OCI-LY7 (cell line): ENCODE data around the gene MYBPHL. TPM values are rescaled to one million over a fixed set of nuclear protein-coding genes. Genes with fewer than 3 reads are reported as not detected.

Experiments
- total RNA-seq, 2 experiments: library from RNA; depleted of rRNA in 1 of 2; stranded (reverse); fragments of >200 nt in 1 of 2; shearing (Covaris generic) in 1 of 2; gene quantifications; 2 replicates each; pipeline ENCODE4 v1.2.3, GENCODE V29; 2014 to 2022

MYBPHL gene
- total RNA-seq, 2 experiments from 2014 or later, result 0.16 TPM; not detected in 1

Other genes with a start within 250 kb of the MYBPHL start
- 7.6 and 8.3 TPM in 2 replicates for gene TAF13, start 231.0 kb downstream of the MYBPHL start, total RNA-seq (2014; rRNA removed; shearing (Covaris generic))
- gene TAF13, start 231.0 kb downstream of the MYBPHL start, total RNA-seq (2022), result 22.7 and 27.2 TPM in 2 replicates
- gene TMEM167B, start 216.2 kb downstream of the MYBPHL start, total RNA-seq (2014; rRNA removed; shearing (Covaris generic)), result 12.3 and 14.9 TPM in 2 replicates
- gene TMEM167B, start 216.2 kb downstream of the MYBPHL start, total RNA-seq (2022), result 21.0 and 21.2 TPM in 2 replicates
- gene ELAPOR1, start 192.9 kb downstream of the MYBPHL start, total RNA-seq (2014; rRNA removed; shearing (Covaris generic)), result not detected in 2 replicates
- gene ELAPOR1, start 192.9 kb downstream of the MYBPHL start, total RNA-seq (2022), result 0.35 TPM in 1 of 2 replicates, not detected in the other
- gene SARS1, start 93.1 kb downstream of the MYBPHL start, total RNA-seq (2014; rRNA removed; shearing (Covaris generic)), result 277 and 295 TPM in 2 replicates
- gene SARS1, start 93.1 kb downstream of the MYBPHL start, total RNA-seq (2022), result 290 and 323 TPM in 2 replicates
- gene CELSR2, start 57.5 kb downstream of the MYBPHL start, total RNA-seq (2014; rRNA removed; shearing (Covaris generic)), result 5.0 and 6.9 TPM in 2 replicates
- 12.5 and 13.0 TPM in 2 replicates for gene CELSR2, start 57.5 kb downstream of the MYBPHL start, total RNA-seq (2022)
- gene PSRC1, start 23.9 kb downstream of the MYBPHL start, total RNA-seq (2014; rRNA removed; shearing (Covaris generic)), result 42.7 and 44.5 TPM in 2 replicates
- gene PSRC1, start 23.9 kb downstream of the MYBPHL start, total RNA-seq (2022), result 40.7 and 43.7 TPM in 2 replicates
- gene SORT1, start 90.9 kb upstream of the MYBPHL start, total RNA-seq (2014; rRNA removed; shearing (Covaris generic)), result 16.2 and 21.8 TPM in 2 replicates
- 40.8 and 45.5 TPM in 2 replicates for gene SORT1, start 90.9 kb upstream of the MYBPHL start, total RNA-seq (2022)
- 46.3 and 53.3 TPM in 2 replicates for gene PSMA5, start 119.4 kb upstream of the MYBPHL start, total RNA-seq (2014; rRNA removed; shearing (Covaris generic))
- gene PSMA5, start 119.4 kb upstream of the MYBPHL start, total RNA-seq (2022), result 141 and 152 TPM in 2 replicates
- not detected in 2 replicates for gene SYPL2, start 159.5 kb upstream of the MYBPHL start, total RNA-seq (2014; rRNA removed; shearing (Covaris generic))
- gene SYPL2, start 159.5 kb upstream of the MYBPHL start, total RNA-seq (2022), result not detected in 2 replicates
- gene ATXN7L2, start 176.9 kb upstream of the MYBPHL start, total RNA-seq (2014; rRNA removed; shearing (Covaris generic)), result 6.5 and 13.1 TPM in 2 replicates
- gene ATXN7L2, start 176.9 kb upstream of the MYBPHL start, total RNA-seq (2022), result 8.2 and 9.6 TPM in 2 replicates
- 5.8 and 6.2 TPM in 2 replicates for gene CYB561D1, start 187.1 kb upstream of the MYBPHL start, total RNA-seq (2014; rRNA removed; shearing (Covaris generic))
- gene CYB561D1, start 187.1 kb upstream of the MYBPHL start, total RNA-seq (2022), result 10.5 and 11.3 TPM in 2 replicates
- 0.16 and 0.33 TPM in 2 replicates for gene AMIGO1, start 202.7 kb upstream of the MYBPHL start, total RNA-seq (2014; rRNA removed; shearing (Covaris generic))
- gene AMIGO1, start 202.7 kb upstream of the MYBPHL start, total RNA-seq (2022), result 0.15 and 0.17 TPM in 2 replicates
- gene GPR61, start 232.9 kb upstream of the MYBPHL start, total RNA-seq (2014; rRNA removed; shearing (Covaris generic)), result not detected in 2 replicates
- gene GPR61, start 232.9 kb upstream of the MYBPHL start, total RNA-seq (2022), result not detected in 2 replicates
- 3.8 and 4.1 TPM in 2 replicates for gene GNAI3, start 241.6 kb upstream of the MYBPHL start, total RNA-seq (2014; rRNA removed; shearing (Covaris generic))
- gene GNAI3, start 241.6 kb upstream of the MYBPHL start, total RNA-seq (2022), result 5.4 and 6.1 TPM in 2 replicates